ENCODE data around the gene FSTL3.

The FSTL3 gene

DNA sequence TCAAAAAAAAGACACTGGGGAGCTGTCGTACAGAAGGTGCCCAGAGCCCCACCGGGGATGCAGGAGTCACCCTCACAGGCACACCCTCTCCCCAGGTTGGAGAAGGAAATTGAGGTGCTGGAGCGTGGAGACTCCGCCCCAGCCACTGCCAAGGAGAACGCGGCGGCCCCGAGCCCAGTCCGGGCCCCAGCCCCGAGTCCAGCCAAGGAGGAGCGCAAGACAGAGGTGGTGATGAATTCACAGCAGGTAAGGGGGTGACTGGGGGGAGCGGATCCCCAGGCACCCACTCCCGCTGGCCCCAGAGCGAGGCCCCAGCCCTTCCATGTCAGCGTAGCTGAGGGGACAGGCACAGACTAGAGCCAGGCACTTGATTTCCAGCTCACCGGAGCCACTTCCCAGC is 54.8 kb downstream of the FSTL3 start:
- no peak for DNase-seq (ENCODE audit: low read depth)
- H3K4me3 ChIP-seq (ENCODE audit: low read depth, low read length) = no peak overlapping the region
- no peak for TF ChIP-seq CTCF (IDR thresholded peaks at IDR 0.05; ENCODE audit: low read depth, low read length, missing control alignments)
- in situ Hi-C loops (cut with HindIII; ENCODE audit: low sequenced_read_pairs) = no loop called here

GRCh38 chr19:732148-733069 is 56.2 kb downstream of the FSTL3 start:
- no peak for TF ChIP-seq CTCF (IDR thresholded peaks at IDR 0.05; ENCODE audit: low read depth, low read length, missing control alignments)
- in situ Hi-C loops (cut with HindIII; ENCODE audit: low sequenced_read_pairs) = no loop called here
- no peak for DNase-seq (ENCODE audit: low read depth)
- no peak overlapping the region for H3K4me3 ChIP-seq (ENCODE audit: low read depth, low read length)

All from astrocyte of the cerebellum (primary cell).